ENCODE results near the gene MERTK. TPM values are rescaled to one million over a fixed set of nuclear protein-coding genes. Genes with fewer than 3 reads are reported as not detected.
A peak's percentile ranks its signal among the peaks of the same experiment; 100 is the strongest.

MERTK gene
- total and polyA plus RNA-seq, 2 experiments from 2014 or later, result 16.4 to 29.6 TPM

DNA sequence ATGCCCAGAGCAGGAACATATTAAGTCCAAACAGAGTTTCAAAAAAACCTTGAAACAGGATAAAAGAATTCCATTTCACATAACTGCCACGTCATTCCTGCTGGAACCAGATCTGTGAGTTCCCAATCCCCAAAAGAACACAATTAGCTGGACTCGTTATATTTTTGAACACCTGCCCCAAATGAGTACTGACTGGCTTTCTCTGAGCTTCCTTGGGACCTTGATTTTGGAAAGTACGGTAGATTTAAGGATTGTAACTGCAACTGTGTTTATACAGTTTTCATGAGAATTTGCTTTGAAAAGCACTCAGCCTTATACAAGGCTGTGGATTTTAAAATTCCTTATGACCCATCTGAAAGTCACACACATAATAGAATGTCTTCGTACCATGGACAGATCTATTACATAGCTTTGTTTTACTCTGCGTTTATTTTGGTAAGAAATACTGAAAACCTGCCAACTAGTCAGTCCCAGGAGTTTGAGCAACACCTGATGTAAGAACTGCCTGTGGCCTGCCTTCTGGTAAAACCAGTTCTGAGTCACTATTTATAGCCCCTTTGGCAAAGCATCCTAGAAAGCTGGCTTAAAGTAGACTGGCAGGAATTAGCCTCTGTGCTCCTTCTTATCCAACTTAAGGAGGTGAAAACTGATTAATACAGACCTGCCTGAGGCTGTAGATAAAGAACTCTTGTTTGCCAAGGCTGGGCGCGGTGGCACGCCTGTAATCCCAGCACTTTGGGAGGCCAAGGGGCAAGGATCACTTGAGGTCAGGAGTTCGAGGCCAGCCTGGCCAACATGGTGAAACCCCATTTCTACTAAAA, 48.1 kb downstream of the MERTK start:
- no peak overlapping the region for H2AFZ ChIP-seq
- H3K4me3 ChIP-seq, result no peak overlapping the region
- no peaks in the 10 kb centered on the region for H3K9me3 ChIP-seq (ENCODE audit: low read depth)
- peak overlapping the region; percentile 1 for H3K4me2 ChIP-seq
- no peaks in the 10 kb centered on the region for H4K20me1 ChIP-seq (ENCODE audit: insufficient read depth, poor library complexity, severe bottlenecking)
- H3K27me3 ChIP-seq, result no peaks in the 10 kb centered on the region
- DNase-seq (ENCODE audit: low spot score), result peak; percentile 87
- H3K27ac ChIP-seq, result peak overlapping the region; percentile 79
- H3K36me3 ChIP-seq (replicated peaks; ENCODE audit: insufficient read depth, low read depth), result no peaks in the 10 kb centered on the region
- WGBS (ENCODE audit: low lambda C conversion rate, missing lambda C conversion rate), result 29% methylated on average over 9 of the region's 9 CpGs
- peaks cover 25% of the 10 kb centered on the region for H3K4me1 ChIP-seq (ENCODE audit: insufficient read depth)
- no peak for TF ChIP-seq EZH2 (IDR thresholded peaks at IDR 0.05; ENCODE audit: borderline replicate concordance)
- no peak for TF ChIP-seq EZH2phosphoT487 (IDR thresholded peaks at IDR 0.05; ENCODE audit: low read depth, severe bottlenecking, unreplicated experiment)
- TF ChIP-seq CTCF (IDR thresholded peaks at IDR 0.05; ENCODE audit: poor library complexity), result no peak
- H3K9me2 ChIP-seq (replicated peaks; ENCODE audit: insufficient read depth), result no peaks in the 10 kb centered on the region
- peaks cover 17% of the 10 kb centered on the region for H3K79me2 ChIP-seq

DNA sequence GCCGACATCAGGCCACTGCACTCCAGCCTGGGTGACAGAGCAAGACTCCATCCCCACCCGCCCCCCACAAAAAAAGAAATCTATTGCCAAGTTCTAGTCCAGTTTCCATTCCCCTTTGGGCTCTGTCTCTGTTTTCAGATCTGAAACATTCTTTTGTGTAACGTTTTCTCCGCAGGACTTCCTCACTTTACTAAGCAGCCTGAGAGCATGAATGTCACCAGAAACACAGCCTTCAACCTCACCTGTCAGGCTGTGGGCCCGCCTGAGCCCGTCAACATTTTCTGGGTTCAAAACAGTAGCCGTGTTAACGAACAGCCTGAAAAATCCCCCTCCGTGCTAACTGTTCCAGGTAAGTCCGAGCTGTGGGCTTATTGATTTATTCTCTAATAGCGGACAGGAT, 48.8 kb downstream of the MERTK start:
- Histone ChIP-seq H3K79me2 (peaks cover 13% of the 10 kb centered on the region), H2AFZ (no peak overlapping the region), H3K27ac (peak overlapping the region; percentile 79), H3K4me3 (no peak overlapping the region), H3K4me2 (no peak overlapping the region), H3K27me3 (no peaks in the 10 kb centered on the region), H3K36me3 (replicated peaks; ENCODE audit: insufficient read depth, low read depth) (no peaks in the 10 kb centered on the region), H3K9me2 (replicated peaks; ENCODE audit: insufficient read depth) (no peaks in the 10 kb centered on the region), H4K20me1 (ENCODE audit: insufficient read depth, poor library complexity, severe bottlenecking) (no peaks in the 10 kb centered on the region), H3K9me3 (ENCODE audit: low read depth) (no peaks in the 10 kb centered on the region), H3K4me1 (ENCODE audit: insufficient read depth) (peaks cover 25% of the 10 kb centered on the region)
- TF ChIP-seq CTCF (IDR thresholded peaks at IDR 0.05; ENCODE audit: poor library complexity) (no peak), EZH2 (IDR thresholded peaks at IDR 0.05; ENCODE audit: borderline replicate concordance) (no peak), EZH2phosphoT487 (IDR thresholded peaks at IDR 0.05; ENCODE audit: low read depth, severe bottlenecking, unreplicated experiment) (no peak)
- DNase-seq (ENCODE audit: low spot score), result no peak
- 94% methylated on average over 11 of the region's 11 CpGs for WGBS (ENCODE audit: low lambda C conversion rate, missing lambda C conversion rate)

DNA sequence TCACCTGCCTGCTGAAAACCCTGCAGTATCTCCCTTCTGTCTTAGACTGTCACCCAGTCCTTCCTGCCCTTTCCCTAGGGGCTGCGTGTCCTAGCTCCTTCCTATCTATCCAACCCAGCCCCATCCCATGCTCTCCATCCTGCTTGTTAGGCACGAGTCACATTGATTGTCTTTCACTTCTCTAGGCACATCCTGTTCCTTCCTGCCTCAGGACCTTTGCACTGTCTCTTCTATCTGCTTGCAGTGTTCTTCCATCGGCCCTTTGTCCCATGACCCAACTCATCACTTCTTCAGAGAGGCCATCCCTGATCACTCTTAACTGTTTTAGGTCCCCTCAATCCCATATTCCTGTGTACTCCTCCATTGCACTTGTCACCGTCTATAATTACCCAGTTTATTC, 50.4 kb downstream of the MERTK start:
- Histone ChIP-seq H4K20me1 (ENCODE audit: insufficient read depth, poor library complexity, severe bottlenecking) (no peaks in the 10 kb centered on the region), H3K27ac (no peak overlapping the region)

More for the DNA sequence above, 50.4 kb downstream of the MERTK start:
- Histone ChIP-seq H3K4me3 (no peak overlapping the region), H2AFZ (no peak overlapping the region), H3K27me3 (no peaks in the 10 kb centered on the region), H3K9me2 (replicated peaks; ENCODE audit: insufficient read depth) (no peaks in the 10 kb centered on the region), H3K79me2 (peaks cover 2% of the 10 kb centered on the region), H3K4me1 (ENCODE audit: insufficient read depth) (peaks cover 25% of the 10 kb centered on the region), H3K4me2 (no peak overlapping the region), H3K9me3 (ENCODE audit: low read depth) (no peaks in the 10 kb centered on the region), H3K36me3 (replicated peaks; ENCODE audit: insufficient read depth, low read depth) (no peaks in the 10 kb centered on the region)
- TF ChIP-seq EZH2phosphoT487 (IDR thresholded peaks at IDR 0.05; ENCODE audit: low read depth, severe bottlenecking, unreplicated experiment), result no peak
- no peak for TF ChIP-seq CTCF (IDR thresholded peaks at IDR 0.05; ENCODE audit: poor library complexity)
- TF ChIP-seq EZH2 (IDR thresholded peaks at IDR 0.05; ENCODE audit: borderline replicate concordance), result no peak
- WGBS (ENCODE audit: low lambda C conversion rate, missing lambda C conversion rate), result 95% methylated on average over 4 of the region's 4 CpGs
- no peak for DNase-seq (ENCODE audit: low spot score)

All from hepatocyte (in vitro differentiated cells).